Mesothelial cell of epicardium (in vitro differentiated cells): ENCODE results near the gene BBS12. TPM values are rescaled to one million over a fixed set of nuclear protein-coding genes. Genes with fewer than 3 reads are reported as not detected.

Experiments used
- DNase-seq, 2 experiments: peaks; one replicate each; pipeline ENCODE4 v3.0.0; 2021; ENCODE audit warnings: low spot score in 2 of 2; ENCODE audit not compliant: unreplicated experiment in 2 of 2
- H3K27ac Mint-ChIP-seq: 2 replicates; pipeline ENCODE4 v1.8.0; 2021; ENCODE audit warnings: mixed read lengths
- H3K27me3 Mint-ChIP-seq: 2 replicates; pipeline ENCODE4 v1.8.0; 2021; ENCODE audit warnings: low read depth, mixed read lengths
- H3K36me3 Mint-ChIP-seq: 2 replicates; pipeline ENCODE4 v1.8.0; 2021; ENCODE audit warnings: mixed read lengths
- H3K4me1 Mint-ChIP-seq: 2 replicates; pipeline ENCODE4 v1.8.0; 2021; ENCODE audit warnings: mixed read lengths
- H3K4me3 Mint-ChIP-seq: 2 replicates; pipeline ENCODE4 v1.8.0; 2021; ENCODE audit warnings: mild to moderate bottlenecking, moderate library complexity, mixed read lengths
- H3K9me3 Mint-ChIP-seq: 2 replicates; pipeline ENCODE4 v1.8.0; 2021; ENCODE audit warnings: mixed read lengths
- total RNA-seq: library from RNA; stranded (reverse); gene quantifications from 3 replicates; pipeline ENCODE4 v1.2.1, GENCODE V29; 2021
- TF ChIP-seq, protein P1 (sequence below): fragments of 200-600 bp; sonication (generic); IDR thresholded peaks from one replicate; pipeline ENCODE4 v1.5.0; 2021; ENCODE audit warnings: antibody characterized with exemption; ENCODE audit not compliant: unreplicated experiment

The BBS12 gene
- total RNA-seq, 1 donor from 2014 or later: 2.9 TPM

DNA sequence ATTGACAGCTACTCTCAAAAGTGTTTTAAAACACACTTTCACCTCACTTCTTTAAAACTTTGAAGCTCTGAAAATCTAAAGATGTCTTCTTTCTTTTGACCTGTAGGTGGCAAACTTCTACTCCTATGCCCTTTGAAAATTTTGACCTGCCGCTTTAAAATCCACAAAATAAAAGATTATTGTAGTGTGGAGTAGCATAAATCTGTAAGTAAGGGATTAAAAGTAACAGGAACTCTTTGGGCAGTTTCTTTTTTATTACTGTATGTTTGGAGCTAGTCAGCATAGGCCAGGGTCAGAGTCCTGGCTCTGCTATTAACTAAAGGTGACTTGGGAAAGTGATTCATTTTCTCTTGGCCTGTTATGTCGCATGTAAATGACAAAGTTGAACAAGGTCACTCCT, 25.5 kb downstream of the BBS12 start:
- no peak overlapping the region for H3K27ac Mint-ChIP-seq
- no peaks in the 10 kb centered on the region for H3K9me3 Mint-ChIP-seq
- no peaks in the 10 kb centered on the region for H3K27me3 Mint-ChIP-seq
- H3K4me1 Mint-ChIP-seq: peaks cover 3% of the 10 kb centered on the region
- DNase-seq: no peak
- no peaks in the 10 kb centered on the region for H3K36me3 Mint-ChIP-seq
- H3K4me3 Mint-ChIP-seq: no peak overlapping the region
- TF ChIP-seq, protein P1, sequence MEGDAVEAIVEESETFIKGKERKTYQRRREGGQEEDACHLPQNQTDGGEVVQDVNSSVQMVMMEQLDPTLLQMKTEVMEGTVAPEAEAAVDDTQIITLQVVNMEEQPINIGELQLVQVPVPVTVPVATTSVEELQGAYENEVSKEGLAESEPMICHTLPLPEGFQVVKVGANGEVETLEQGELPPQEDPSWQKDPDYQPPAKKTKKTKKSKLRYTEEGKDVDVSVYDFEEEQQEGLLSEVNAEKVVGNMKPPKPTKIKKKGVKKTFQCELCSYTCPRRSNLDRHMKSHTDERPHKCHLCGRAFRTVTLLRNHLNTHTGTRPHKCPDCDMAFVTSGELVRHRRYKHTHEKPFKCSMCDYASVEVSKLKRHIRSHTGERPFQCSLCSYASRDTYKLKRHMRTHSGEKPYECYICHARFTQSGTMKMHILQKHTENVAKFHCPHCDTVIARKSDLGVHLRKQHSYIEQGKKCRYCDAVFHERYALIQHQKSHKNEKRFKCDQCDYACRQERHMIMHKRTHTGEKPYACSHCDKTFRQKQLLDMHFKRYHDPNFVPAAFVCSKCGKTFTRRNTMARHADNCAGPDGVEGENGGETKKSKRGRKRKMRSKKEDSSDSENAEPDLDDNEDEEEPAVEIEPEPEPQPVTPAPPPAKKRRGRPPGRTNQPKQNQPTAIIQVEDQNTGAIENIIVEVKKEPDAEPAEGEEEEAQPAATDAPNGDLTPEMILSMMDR: peak; percentile 91

DNA sequence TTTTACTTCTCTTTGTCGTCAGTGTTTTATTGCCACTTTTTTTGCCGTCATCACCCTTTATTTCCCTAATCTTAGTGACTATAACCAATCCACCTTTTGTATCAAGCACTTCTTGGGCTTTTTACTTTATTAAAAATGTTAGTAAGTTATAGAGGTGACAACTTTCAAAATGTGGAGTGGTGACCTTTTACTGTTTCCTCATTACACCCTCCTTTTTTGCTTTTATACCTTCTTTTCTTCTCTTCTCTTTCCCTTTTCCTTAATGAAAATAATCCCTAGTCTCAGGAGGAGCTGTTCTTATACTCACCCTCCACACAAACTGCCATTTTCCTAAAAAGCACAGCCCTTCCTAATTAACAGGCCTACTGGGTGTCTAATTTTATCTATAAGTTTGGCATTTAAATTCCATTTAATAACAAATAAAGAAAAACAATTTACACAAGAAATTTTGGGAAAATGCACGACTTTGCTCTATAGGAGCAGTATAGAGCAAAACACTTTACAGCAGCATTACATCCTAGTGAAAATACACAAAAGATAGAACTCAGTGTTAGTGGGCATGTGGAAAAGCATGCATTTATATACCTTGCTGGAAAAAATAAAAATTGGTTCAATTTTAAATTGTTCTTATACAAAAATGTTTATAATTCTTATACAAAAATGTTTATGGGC, 27.3 kb downstream of the BBS12 start:
- no peak overlapping the region for H3K4me3 Mint-ChIP-seq
- TF ChIP-seq, protein P1: peak; percentile 20
- no peak for DNase-seq
- H3K4me1 Mint-ChIP-seq: peaks cover 10% of the 10 kb centered on the region
- H3K27me3 Mint-ChIP-seq: no peaks in the 10 kb centered on the region
- H3K36me3 Mint-ChIP-seq: no peaks in the 10 kb centered on the region
- H3K9me3 Mint-ChIP-seq: no peaks in the 10 kb centered on the region
- H3K27ac Mint-ChIP-seq: no peak overlapping the region

DNA sequence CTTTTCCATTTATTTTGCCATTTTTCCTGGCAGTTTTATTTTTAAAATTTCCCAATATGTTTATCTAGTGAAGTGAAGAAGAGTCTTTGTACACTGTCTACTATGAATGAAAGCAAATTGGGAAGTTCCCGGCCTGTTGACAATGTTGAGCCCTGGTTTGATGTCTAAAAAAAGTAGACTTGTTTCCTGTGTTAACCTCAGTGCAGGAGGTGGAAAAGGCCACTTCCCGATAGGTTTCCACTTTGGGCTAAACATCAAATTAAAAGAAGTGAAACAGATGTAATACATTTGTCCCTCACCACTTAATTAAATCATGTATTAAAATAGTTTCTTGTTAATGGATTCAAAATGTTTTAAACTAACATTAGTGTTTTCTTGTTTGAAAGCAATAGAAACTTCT, 30.0 kb downstream of the BBS12 start:
- Mint-ChIP-seq H3K27me3 (no peaks in the 10 kb centered on the region), H3K4me1 (peaks cover 11% of the 10 kb centered on the region), H3K27ac (no peak overlapping the region), H3K36me3 (no peaks in the 10 kb centered on the region), H3K4me3 (no peak overlapping the region), H3K9me3 (no peaks in the 10 kb centered on the region)
- TF ChIP-seq, protein P1: no peak
- DNase-seq: no peak

DNA sequence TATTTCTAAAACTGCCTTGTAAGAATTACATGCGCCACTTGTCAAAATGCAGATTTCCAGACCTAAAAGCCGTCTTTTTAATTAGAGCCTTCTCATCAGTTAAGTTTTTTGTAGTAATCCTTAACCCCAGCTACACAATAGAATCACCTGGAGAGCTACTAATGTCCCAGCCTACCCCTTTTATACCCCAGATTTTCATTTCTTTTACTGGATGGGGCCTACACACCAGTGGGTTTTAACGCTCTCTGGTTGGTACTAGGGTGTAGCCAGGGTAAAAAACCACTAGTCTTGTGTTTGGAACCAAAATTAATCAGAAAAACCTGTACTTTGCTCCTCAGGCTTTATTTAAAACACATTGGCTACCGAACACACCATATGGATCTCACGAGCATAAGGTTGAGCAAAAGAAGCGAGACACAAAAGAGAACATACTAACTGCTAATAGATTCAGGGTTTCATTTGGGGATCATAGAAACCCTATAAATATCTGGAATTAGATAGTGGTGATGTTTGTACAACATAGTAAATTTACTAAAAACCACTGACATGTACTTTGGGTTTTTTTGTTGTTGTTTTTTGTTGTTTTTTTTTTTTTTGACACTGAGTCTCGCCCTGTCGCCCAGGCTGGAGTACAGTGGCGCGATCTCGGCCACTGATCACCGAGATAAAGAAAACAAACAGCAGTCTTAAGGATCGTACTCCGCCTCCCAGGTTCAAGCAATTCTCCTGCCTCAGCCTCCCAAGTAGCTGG, 30.6 kb downstream of the BBS12 start:
- no peaks in the 10 kb centered on the region for H3K36me3 Mint-ChIP-seq
- H3K27ac Mint-ChIP-seq: no peak overlapping the region
- H3K27me3 Mint-ChIP-seq: no peaks in the 10 kb centered on the region
- no peaks in the 10 kb centered on the region for H3K9me3 Mint-ChIP-seq
- peaks cover 8% of the 10 kb centered on the region for H3K4me1 Mint-ChIP-seq
- no peak for DNase-seq
- TF ChIP-seq, protein P1: no peak
- no peak overlapping the region for H3K4me3 Mint-ChIP-seq

DNA sequence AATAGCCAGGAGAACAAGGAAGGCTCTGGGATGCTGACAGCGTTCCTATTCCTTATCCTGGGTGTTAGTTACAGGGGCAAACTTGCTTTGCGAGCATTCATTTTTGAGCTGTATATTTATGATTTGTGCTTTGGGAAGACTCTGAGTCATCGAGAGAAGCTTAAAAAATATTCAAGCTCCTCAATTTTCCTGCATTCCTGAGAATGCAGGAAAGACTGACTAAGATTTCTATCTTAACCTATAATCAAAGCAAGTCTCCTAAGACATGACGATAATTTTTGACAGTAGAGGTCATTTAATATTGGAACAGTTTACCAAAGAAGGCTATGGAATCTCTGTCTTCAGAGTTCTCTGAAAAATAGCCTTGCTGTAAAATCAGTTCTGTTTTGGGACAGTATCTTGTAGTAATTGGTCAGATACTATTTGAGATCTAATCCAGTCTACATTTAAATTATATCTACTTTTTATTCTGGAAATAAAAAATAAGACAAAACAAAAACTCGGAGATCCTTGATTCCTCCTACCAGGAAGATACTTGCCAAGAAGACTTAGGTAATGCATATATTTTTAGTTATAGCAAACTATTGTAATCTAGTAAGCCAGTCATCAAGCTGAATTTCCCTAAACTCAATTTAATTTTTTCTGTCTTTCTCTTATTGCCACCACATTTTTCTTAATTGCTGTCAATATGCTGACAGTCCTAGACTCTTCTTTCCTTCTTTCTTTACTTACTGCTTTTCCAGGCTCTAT, 31.7 kb downstream of the BBS12 start:
- DNase-seq: no peak
- Mint-ChIP-seq H3K4me1 (peaks cover 10% of the 10 kb centered on the region), H3K9me3 (no peaks in the 10 kb centered on the region), H3K36me3 (no peaks in the 10 kb centered on the region), H3K4me3 (no peak overlapping the region), H3K27ac (peak overlapping the region; percentile 22), H3K27me3 (no peaks in the 10 kb centered on the region)
- TF ChIP-seq, protein P1: no peak
